GM12892 (cell line): ENCODE results near the gene LSAMP.

Source experiments
- POLR2A ChIP-seq: IDR thresholded peaks from 2 replicates; pipeline ENCODE4 v1.6.1; 2011; ENCODE audit warnings: low read depth, low read length, control low read depth
- POLR2AphosphoS5 ChIP-seq: IDR thresholded peaks from 2 replicates; pipeline ENCODE4 v1.6.1; 2011; ENCODE audit warnings: low read depth, low read length, control low read depth
- TAF1 ChIP-seq: IDR thresholded peaks from 2 replicates; pipeline ENCODE4 v1.6.1; 2011; ENCODE audit warnings: low read depth, mild to moderate bottlenecking, control low read depth, low read length, borderline replicate concordance

GRCh38 chr3:116432795-116433194, 12.5 kb downstream of the LSAMP start:
- no peak for TF ChIP-seq POLR2AphosphoS5
- no peak for TF ChIP-seq TAF1
- TF ChIP-seq POLR2A, result no peak
